Measurements from ENCODE around the gene PIGL. TPM values are rescaled to one million over a fixed set of nuclear protein-coding genes. Genes with fewer than 3 reads are reported as not detected.
"Not testable (repeated sequence)": the region's sequence is repeated elsewhere in the genome, so short reads cannot be mapped to it uniquely, and the experiment has no call there.

The PIGL gene
- total RNA-seq, 2 experiments from 2014 or later, result 22.4 to 24.1 TPM

DNA sequence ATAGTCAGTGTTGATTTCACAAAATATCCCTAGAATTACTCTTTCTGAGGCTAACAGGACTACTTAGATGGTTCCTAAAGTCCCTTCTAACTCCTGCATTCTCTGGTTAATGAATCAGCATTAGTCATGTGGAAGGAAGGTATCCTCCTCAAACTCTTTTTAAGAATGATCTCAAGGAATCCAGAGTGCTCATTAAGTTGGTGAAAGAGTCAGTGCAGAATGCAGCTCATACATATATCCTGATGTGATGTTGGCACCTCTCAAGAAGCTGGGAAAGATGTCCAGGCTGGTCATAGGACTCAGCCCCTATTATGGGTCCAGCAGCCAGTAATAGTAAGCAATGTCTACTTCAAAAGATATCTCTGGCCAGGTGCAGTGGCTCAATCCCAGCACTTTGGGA lies 65.5 kb downstream of the PIGL start:
- DNase-seq (no peak), ATAC-seq (no peak)
- ChIA-PET CTCF (interaction anchor here (1.7 kb wide), 1 partner anchor 81 kb away, joined by 3 read pairs; no protein-coding TSS in a partner anchor), POLR2A (no interaction called here)
- Mint-ChIP-seq H3K27ac (no peak overlapping the region), H3K36me3 (ENCODE audit: low read depth) (peaks cover 38% of the 10 kb centered on the region), H3K9me3 (ENCODE audit: insufficient read depth) (peaks cover 4% of the 10 kb centered on the region), H3K4me1 (ENCODE audit: low read depth) (peaks cover 33% of the 10 kb centered on the region), H3K27me3 (ENCODE audit: low read depth) (no peaks in the 10 kb centered on the region), H3K4me3 (no peak overlapping the region)

GRCh38 chr17:16283705-16284104 lies 66.7 kb downstream of the PIGL start:
- ATAC-seq (no peak), DNase-seq (no peak)
- Mint-ChIP-seq H3K27ac (no peak overlapping the region), H3K27me3 (ENCODE audit: low read depth) (no peaks in the 10 kb centered on the region), H3K4me3 (no peak overlapping the region), H3K4me1 (ENCODE audit: low read depth) (peaks cover 43% of the 10 kb centered on the region), H3K36me3 (ENCODE audit: low read depth) (peaks cover 31% of the 10 kb centered on the region), H3K9me3 (ENCODE audit: insufficient read depth) (peaks cover under 1% of the 10 kb centered on the region)
- ChIA-PET CTCF (interaction anchor here (1.7 to 4.9 kb wide), 2 partner anchors 21 to 80 kb away, joined by 3 to 23 read pairs; no protein-coding TSS in a partner anchor), POLR2A (no interaction called here)

- no peak for DNase-seq
- no peaks in the 10 kb centered on the region for H3K9me3 Mint-ChIP-seq (ENCODE audit: insufficient read depth)
- CTCF ChIA-PET, result interaction anchor here (0.7 to 4.9 kb wide), 19 partner anchors 8 to 250 kb away, joined by 3 to 23 read pairs (median 5); partner anchors contain the start of genes CENPV, NCOR1 and TRPV2
- H3K4me1 Mint-ChIP-seq (ENCODE audit: low read depth), result peaks cover 50% of the 10 kb centered on the region
- no peak for ATAC-seq
- peaks cover 24% of the 10 kb centered on the region for H3K36me3 Mint-ChIP-seq (ENCODE audit: low read depth)
- H3K4me3 Mint-ChIP-seq, result peak overlapping the region; percentile 72
- POLR2A ChIA-PET, result interaction anchor here (0.9 to 3.8 kb wide), 13 partner anchors 9 to 130 kb away, joined by 3 to 19 read pairs (median 5); partner anchors contain the start of genes NCOR1, PIGL, TRPV2 and UBB
- peak overlapping the region; percentile 96 for H3K27ac Mint-ChIP-seq
- H3K27me3 Mint-ChIP-seq (ENCODE audit: low read depth), result no peaks in the 10 kb centered on the region
Measured at GRCh38 chr17:16285646-16286008, 68.6 kb downstream of the PIGL start.

- Mint-ChIP-seq H3K4me1 (ENCODE audit: low read depth) (peaks cover 50% of the 10 kb centered on the region), H3K27ac (peak overlapping the region; percentile 96), H3K36me3 (ENCODE audit: low read depth) (peaks cover 24% of the 10 kb centered on the region), H3K27me3 (ENCODE audit: low read depth) (no peaks in the 10 kb centered on the region), H3K4me3 (peak overlapping the region; percentile 72), H3K9me3 (ENCODE audit: insufficient read depth) (no peaks in the 10 kb centered on the region)
- ChIA-PET CTCF (interaction anchor here (0.7 to 4.9 kb wide), 20 partner anchors 9 to 235 kb away, joined by 3 to 23 read pairs (median 5); partner anchors contain the start of genes CENPV, NCOR1, PIGL and TRPV2), POLR2A (interaction anchor here (0.7 to 3.8 kb wide), 16 partner anchors 8 to 129 kb away, joined by 3 to 19 read pairs (median 4); partner anchors contain the start of genes CENPV, NCOR1, PIGL and TRPV2)
- DNase-seq, result peak; percentile 93
- peak; percentile 96 for ATAC-seq
Measured at GRCh38 chr17:16286009-16286946, 69.3 kb downstream of the PIGL start.

- POLR2A ChIA-PET, result interaction anchor here (0.7 to 3.8 kb wide), 7 partner anchors 9 to 94 kb away, joined by 3 to 19 read pairs (median 5); partner anchors contain the start of genes CENPV, NCOR1 and UBB
- no peaks in the 10 kb centered on the region for H3K27me3 Mint-ChIP-seq (ENCODE audit: low read depth)
- peaks cover 50% of the 10 kb centered on the region for H3K4me1 Mint-ChIP-seq (ENCODE audit: low read depth)
- H3K9me3 Mint-ChIP-seq (ENCODE audit: insufficient read depth), result no peaks in the 10 kb centered on the region
- no peak for DNase-seq
- CTCF ChIA-PET, result interaction anchor here (1.5 to 4.9 kb wide), 8 partner anchors 9 to 129 kb away, joined by 4 to 23 read pairs (median 10); partner anchors contain the start of genes CENPV, PIGL and TRPV2
- H3K36me3 Mint-ChIP-seq (ENCODE audit: low read depth), result peaks cover 20% of the 10 kb centered on the region
- ATAC-seq, result no peak
- peak overlapping the region; percentile 96 for H3K27ac Mint-ChIP-seq
- peak overlapping the region; percentile 72 for H3K4me3 Mint-ChIP-seq
Measured at GRCh38 chr17:16286947-16287562, 70.0 kb downstream of the PIGL start.

- ATAC-seq, result peak; percentile 13
- H3K4me3 Mint-ChIP-seq, result peak overlapping the region; percentile 72
- H3K4me1 Mint-ChIP-seq (ENCODE audit: low read depth), result peaks cover 50% of the 10 kb centered on the region
- peak; percentile 30 for DNase-seq
- H3K36me3 Mint-ChIP-seq (ENCODE audit: low read depth), result peaks cover 20% of the 10 kb centered on the region
- POLR2A ChIA-PET, result interaction anchor here (1.1 to 3.8 kb wide), 6 partner anchors 9 to 93 kb away, joined by 3 to 19 read pairs (median 8); partner anchors contain the start of genes CENPV, NCOR1 and UBB
- peak overlapping the region; percentile 96 for H3K27ac Mint-ChIP-seq
- H3K27me3 Mint-ChIP-seq (ENCODE audit: low read depth), result no peaks in the 10 kb centered on the region
- CTCF ChIA-PET, result interaction anchor here (1.5 to 4.9 kb wide), 7 partner anchors 8 to 128 kb away, joined by 4 to 23 read pairs (median 7); partner anchors contain the start of genes CENPV, PIGL and TRPV2
- H3K9me3 Mint-ChIP-seq (ENCODE audit: insufficient read depth), result no peaks in the 10 kb centered on the region
Measured at GRCh38 chr17:16287563-16288027, 70.6 kb downstream of the PIGL start.

- ChIA-PET CTCF (interaction anchor here (0.5 to 1.8 kb wide), 3 partner anchors 16 to 97 kb away, joined by 3 to 8 read pairs (median 4); no protein-coding TSS in a partner anchor), POLR2A (interaction anchor here (0.9 to 3.8 kb wide), 3 partner anchors 16 to 92 kb away, joined by 3 to 19 read pairs (median 3); partner anchors contain the start of gene UBB)
- Mint-ChIP-seq H3K4me1 (ENCODE audit: low read depth) (peaks cover 50% of the 10 kb centered on the region), H3K27me3 (ENCODE audit: low read depth) (no peaks in the 10 kb centered on the region), H3K4me3 (no peak overlapping the region), H3K27ac (peak overlapping the region; percentile 68), H3K9me3 (ENCODE audit: insufficient read depth) (no peaks in the 10 kb centered on the region), H3K36me3 (ENCODE audit: low read depth) (peaks cover 20% of the 10 kb centered on the region)
- DNase-seq (no peak), ATAC-seq (no peak)
Measured at GRCh38 chr17:16288860-16289571, 72.0 kb downstream of the PIGL start.

DNA sequence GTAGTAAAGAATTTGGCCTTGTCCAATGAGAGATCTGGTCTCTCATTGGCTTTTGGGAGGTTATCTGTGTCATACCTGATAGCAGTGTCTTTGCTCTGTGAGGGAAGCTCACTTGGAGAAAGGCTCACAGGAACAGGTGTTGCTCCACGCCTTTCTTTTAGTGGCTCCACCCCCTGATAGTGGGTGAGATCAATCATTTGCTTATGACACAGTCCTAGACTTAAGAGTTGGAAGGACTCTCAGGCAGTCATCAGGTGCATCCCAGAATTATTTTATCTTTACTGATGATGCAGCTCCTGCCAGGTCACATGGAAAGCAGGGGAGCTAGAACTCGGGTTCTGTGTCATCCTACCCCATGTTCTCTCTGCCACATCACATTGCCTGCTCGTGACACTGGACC lies 76.9 kb downstream of the PIGL start:
- ChIA-PET POLR2A (no interaction called here), CTCF (interaction anchor here (3.5 kb wide), 1 partner anchor 11 kb away, joined by 17 read pairs; no protein-coding TSS in a partner anchor)
- ATAC-seq, result no peak
- Mint-ChIP-seq H3K4me3 (no peak overlapping the region), H3K36me3 (ENCODE audit: low read depth) (peaks cover 4% of the 10 kb centered on the region), H3K27me3 (ENCODE audit: low read depth) (no peaks in the 10 kb centered on the region), H3K9me3 (ENCODE audit: insufficient read depth) (no peaks in the 10 kb centered on the region), H3K4me1 (ENCODE audit: low read depth) (peaks cover 23% of the 10 kb centered on the region), H3K27ac (no peak overlapping the region)
- no peak for DNase-seq

DNA sequence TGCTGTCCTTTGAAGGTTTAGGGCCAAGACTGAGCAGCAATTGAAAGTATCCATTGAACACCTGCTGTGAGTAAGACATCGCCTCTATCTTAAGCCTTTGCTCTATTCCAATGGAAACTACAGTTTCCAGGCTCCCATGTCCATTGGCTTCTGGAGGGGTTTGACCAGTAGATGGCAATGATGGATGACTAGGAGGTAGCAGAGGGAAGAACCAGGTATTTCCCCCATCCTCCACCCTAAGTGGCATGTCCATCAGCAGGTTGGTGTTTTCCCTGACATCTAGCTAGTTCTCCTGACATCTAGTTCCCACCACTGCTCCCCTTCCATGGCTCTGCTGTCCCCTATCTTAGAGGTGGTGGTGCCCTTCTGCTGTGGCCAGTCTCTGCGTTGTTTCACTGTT lies 77.5 kb downstream of the PIGL start:
- no peak overlapping the region for H3K4me3 Mint-ChIP-seq
- POLR2A ChIA-PET, result interaction anchor here (0.6 to 1.5 kb wide), 3 partner anchors 8 to 215 kb away, joined by 3 read pairs; partner anchors contain the start of gene CENPV
- H3K4me1 Mint-ChIP-seq (ENCODE audit: low read depth), result peaks cover 18% of the 10 kb centered on the region
- DNase-seq (no peak), ATAC-seq (no peak)
- H3K9me3 Mint-ChIP-seq (ENCODE audit: insufficient read depth), result no peaks in the 10 kb centered on the region
- CTCF ChIA-PET, result interaction anchor here (3.5 kb wide), 1 partner anchor 10 kb away, joined by 17 read pairs; no protein-coding TSS in a partner anchor
- peaks cover 4% of the 10 kb centered on the region for H3K36me3 Mint-ChIP-seq (ENCODE audit: low read depth)
- H3K27ac Mint-ChIP-seq, result no peak overlapping the region
- H3K27me3 Mint-ChIP-seq (ENCODE audit: low read depth), result no peaks in the 10 kb centered on the region

DNA sequence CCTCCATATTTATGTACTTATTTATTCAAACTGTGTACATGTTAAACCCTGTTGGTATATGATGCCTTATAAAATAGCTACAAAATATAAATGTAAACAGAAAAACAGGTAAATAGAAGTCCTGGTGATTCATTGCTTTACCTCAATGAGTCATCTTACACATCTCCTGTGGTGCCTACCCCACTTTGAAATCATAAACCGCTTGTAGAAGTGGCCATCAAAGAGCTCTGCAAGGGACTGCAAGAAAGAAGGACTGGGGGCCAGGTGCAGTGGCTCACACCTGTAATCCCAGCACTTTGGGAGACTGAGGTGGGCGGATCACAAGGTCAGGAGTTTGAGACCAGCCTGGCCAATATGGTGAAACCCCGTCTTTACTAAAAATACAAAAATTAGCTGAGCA lies 79.1 kb downstream of the PIGL start:
- POLR2A ChIA-PET, result interaction anchor here (0.7 to 1.3 kb wide), 2 partner anchors 9 to 52 kb away, joined by 4 to 11 read pairs; no protein-coding TSS in a partner anchor
- not testable (repeated sequence) for H3K9me3 Mint-ChIP-seq (ENCODE audit: insufficient read depth); H3K36me3 Mint-ChIP-seq (ENCODE audit: low read depth); H3K27me3 Mint-ChIP-seq (ENCODE audit: low read depth); H3K4me3 Mint-ChIP-seq; H3K27ac Mint-ChIP-seq; DNase-seq
- CTCF ChIA-PET, result interaction anchor here (1.3 to 3.5 kb wide), 3 partner anchors 9 to 10 kb away, joined by 5 to 17 read pairs (median 6); no protein-coding TSS in a partner anchor
- peaks cover 18% of the 10 kb centered on the region for H3K4me1 Mint-ChIP-seq (ENCODE audit: low read depth)
- ATAC-seq, result peak; percentile 53

All from activated CD8-positive, alpha-beta T cell treated with anti-CD3 and anti-CD28 coated beads, Interleukin-2, amount 10 ng/mL, durations not matched to agents 7 days and 5 days (primary cell).